ENCODE measurements around the gene OAF.

DNA sequence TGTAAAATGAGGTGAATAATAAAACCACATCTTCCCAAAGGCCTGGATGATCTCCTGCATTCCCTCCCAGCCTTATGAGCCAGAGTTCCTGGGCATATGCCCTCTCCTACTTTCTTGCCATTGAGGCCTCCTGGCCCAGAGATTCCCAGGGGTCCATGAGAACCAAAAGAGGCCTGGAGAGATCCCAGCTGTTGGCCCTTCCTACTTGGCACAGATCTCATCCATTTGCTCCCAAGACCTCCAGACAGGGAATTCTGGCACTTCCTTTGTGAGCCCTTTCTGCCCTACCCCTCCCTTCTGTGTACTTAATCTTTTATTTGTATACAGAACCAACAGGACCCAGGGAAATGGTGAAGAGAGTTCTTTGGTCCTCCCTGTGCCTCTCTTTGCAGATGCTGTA lies 50.5 kb downstream of the OAF start:
- TF ChIP-seq, protein P1, sequence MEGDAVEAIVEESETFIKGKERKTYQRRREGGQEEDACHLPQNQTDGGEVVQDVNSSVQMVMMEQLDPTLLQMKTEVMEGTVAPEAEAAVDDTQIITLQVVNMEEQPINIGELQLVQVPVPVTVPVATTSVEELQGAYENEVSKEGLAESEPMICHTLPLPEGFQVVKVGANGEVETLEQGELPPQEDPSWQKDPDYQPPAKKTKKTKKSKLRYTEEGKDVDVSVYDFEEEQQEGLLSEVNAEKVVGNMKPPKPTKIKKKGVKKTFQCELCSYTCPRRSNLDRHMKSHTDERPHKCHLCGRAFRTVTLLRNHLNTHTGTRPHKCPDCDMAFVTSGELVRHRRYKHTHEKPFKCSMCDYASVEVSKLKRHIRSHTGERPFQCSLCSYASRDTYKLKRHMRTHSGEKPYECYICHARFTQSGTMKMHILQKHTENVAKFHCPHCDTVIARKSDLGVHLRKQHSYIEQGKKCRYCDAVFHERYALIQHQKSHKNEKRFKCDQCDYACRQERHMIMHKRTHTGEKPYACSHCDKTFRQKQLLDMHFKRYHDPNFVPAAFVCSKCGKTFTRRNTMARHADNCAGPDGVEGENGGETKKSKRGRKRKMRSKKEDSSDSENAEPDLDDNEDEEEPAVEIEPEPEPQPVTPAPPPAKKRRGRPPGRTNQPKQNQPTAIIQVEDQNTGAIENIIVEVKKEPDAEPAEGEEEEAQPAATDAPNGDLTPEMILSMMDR (IDR thresholded peaks at IDR 0.05), result no peak
- no peak for TF ChIP-seq POLR2A (IDR thresholded peaks at IDR 0.05)
